A673 (cell line): ENCODE results near the gene RERE. TPM values are rescaled to one million over a fixed set of nuclear protein-coding genes. Genes with fewer than 3 reads are reported as not detected.

Experiments used
- BruUV-seq: library from RNA; stranded (reverse); fragments of 400-500 nt; replicated peaks from 2 replicates; lab custom pipeline; 2021; lab: Mats Ljungman, UMichigan
- CTCF ChIA-PET: fragments of 300-600 bp; sonication (Branson Sonifier 250); formaldehyde crosslinking; loops from one replicate; lab custom pipeline; 2022; ENCODE audit warnings: antibody characterized with exemption; lab: Charles Lee
- POLR2A ChIA-PET: fragments of 300-600 bp; sonication (Branson Sonifier 250); formaldehyde crosslinking; loops from one replicate; lab custom pipeline; 2022; ENCODE audit warnings: antibody characterized with exemption; ENCODE audit not compliant: low non-redundant PET; lab: Charles Lee
- DNase-seq: peaks from one replicate; pipeline ENCODE4 v3.0.0-alpha.2; 2015; ENCODE audit warnings: low spot score
- H3K27ac ChIP-seq: fragments of 200-600 bp; sonication (generic); 2 replicates; pipeline ENCODE4 v1.5.1; 2016; ENCODE audit warnings: mixed run types, low read depth, mild to moderate bottlenecking, mixed read lengths, antibody characterized with exemption, low read length; ENCODE audit not compliant: poor library complexity, severe bottlenecking
- H3K27me3 ChIP-seq: fragments of 200-600 bp; sonication (generic); replicated peaks from 2 replicates; pipeline ENCODE4 v1.6.1; 2017; ENCODE audit warnings: mixed run types, low read depth, mild to moderate bottlenecking, mixed read lengths, antibody characterized with exemption, low read length; ENCODE audit not compliant: insufficient read depth, poor library complexity
- H3K36me3 ChIP-seq: fragments of 200-600 bp; sonication (generic); 2 replicates; pipeline ENCODE4 v1.6.1; 2016; ENCODE audit warnings: mixed run types, mild to moderate bottlenecking, mixed read lengths, antibody characterized with exemption, low read length; ENCODE audit not compliant: insufficient read depth, poor library complexity, severe bottlenecking
- H3K4me1 ChIP-seq: fragments of 200-600 bp; sonication (generic); 2 replicates; pipeline ENCODE4 v1.6.1; 2017; ENCODE audit warnings: mixed run types, mild to moderate bottlenecking, mixed read lengths, antibody characterized with exemption, low read length; ENCODE audit not compliant: insufficient read depth, poor library complexity, severe bottlenecking
- H3K4me3 ChIP-seq: fragments of 200-600 bp; sonication (generic); 2 replicates; pipeline ENCODE4 v1.5.1; 2016; ENCODE audit warnings: low read depth, mixed run types, mild to moderate bottlenecking, mixed read lengths, low read length; ENCODE audit not compliant: poor library complexity, severe bottlenecking
- H3K9me3 ChIP-seq: fragments of 200-600 bp; sonication (generic); 2 replicates; pipeline ENCODE4 v1.6.1; 2016; ENCODE audit warnings: mixed run types, low read depth, mild to moderate bottlenecking, mixed read lengths, antibody characterized with exemption, low read length; ENCODE audit not compliant: poor library complexity, severe bottlenecking
- CTCF ChIP-seq: fragments of 300-800, 200-600 bp; sonication (generic); conservative IDR thresholded peaks from 2 replicates; pipeline ENCODE4 v1.5.1; 2017; ENCODE audit warnings: low read depth, mild to moderate bottlenecking, antibody characterized with exemption, low read length, moderate library complexity, mixed read lengths
- EZH2 ChIP-seq: fragments of 200-600 bp; sonication (generic); IDR thresholded peaks from 2 replicates; pipeline ENCODE4 v1.6.1; 2017; ENCODE audit warnings: borderline replicate concordance, low read depth, mild to moderate bottlenecking, mixed read lengths, antibody characterized with exemption, low read length; ENCODE audit not compliant: poor library complexity, severe bottlenecking
- intact Hi-C: fragments of 100-400 bp; cut with micrococcal nuclease; formaldehyde crosslinking; loops from one replicate; pipeline ENCODE4 v1.10.0; 2022; ENCODE audit not compliant: unreplicated experiment
- total RNA-seq: library from RNA; stranded (reverse); gene quantifications from 2 replicates; pipeline ENCODE4 v1.2.3, GENCODE V29; 2021

The RERE gene
- total RNA-seq, 1 experiment from 2014 or later, result 188 TPM

DNA sequence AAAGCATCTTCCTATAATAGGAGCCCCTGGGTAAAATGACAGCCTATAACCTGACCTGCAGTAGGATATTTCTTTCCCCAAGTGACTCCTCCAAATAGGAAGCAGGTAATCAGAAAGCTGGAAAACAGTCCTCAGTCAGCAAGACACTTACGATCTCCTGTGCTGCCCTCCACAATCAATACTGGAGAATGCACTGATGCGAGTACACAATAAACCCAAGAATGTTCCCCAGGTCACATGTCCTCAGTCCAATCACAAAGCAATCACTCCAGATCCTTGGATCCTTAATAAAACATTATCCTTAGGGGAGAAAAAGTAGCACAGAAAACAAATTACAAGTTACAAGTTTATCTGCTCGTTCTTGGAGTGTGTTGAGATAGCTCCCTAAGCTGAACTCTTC lies 266.4 kb downstream of the RERE start:
- DNase-seq, result no peak
- ChIA-PET CTCF (no interaction called here), POLR2A (no interaction called here)
- no peak for TF ChIP-seq EZH2
- no TSS peak for BruUV-seq
- Histone ChIP-seq H3K36me3 (peaks cover 33% of the 10 kb centered on the region), H3K27ac (no peak overlapping the region), H3K4me3 (no peak overlapping the region), H3K4me1 (peaks cover 15% of the 10 kb centered on the region), H3K9me3 (no peaks in the 10 kb centered on the region), H3K27me3 (no peaks in the 10 kb centered on the region)
- intact Hi-C loops, result no loop called here

DNA sequence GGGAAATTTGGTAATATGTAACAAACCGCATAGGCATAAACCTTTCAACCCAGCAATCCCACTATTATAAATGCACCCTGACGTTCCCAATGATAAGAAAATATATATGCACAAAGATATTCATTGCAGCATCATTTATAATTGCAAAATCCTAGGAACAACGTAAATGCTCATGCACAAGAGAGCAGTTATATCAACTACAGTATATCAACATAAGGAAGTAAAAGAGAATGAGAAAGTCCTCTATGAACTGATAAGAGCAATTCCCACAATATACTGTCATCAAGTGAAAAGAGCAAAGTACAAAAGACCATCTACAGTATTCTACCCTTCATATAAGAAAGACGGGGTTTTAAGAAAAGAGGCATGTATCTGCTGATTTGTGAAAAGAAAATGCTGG lies 269.6 kb downstream of the RERE start:
- ChIA-PET POLR2A (no interaction called here), CTCF (no interaction called here)
- no peak overlapping the region for H3K4me3 ChIP-seq
- H3K9me3 ChIP-seq, result peaks cover 4% of the 10 kb centered on the region
- TF ChIP-seq CTCF (no peak), EZH2 (no peak)
- no TSS peak for BruUV-seq
- peak overlapping the region; percentile 6 for H3K27ac ChIP-seq
- peaks cover 26% of the 10 kb centered on the region for H3K36me3 ChIP-seq
- no peaks in the 10 kb centered on the region for H3K27me3 ChIP-seq
- DNase-seq, result no peak
- intact Hi-C loops, result no loop called here
- H3K4me1 ChIP-seq, result peaks cover 11% of the 10 kb centered on the region

DNA sequence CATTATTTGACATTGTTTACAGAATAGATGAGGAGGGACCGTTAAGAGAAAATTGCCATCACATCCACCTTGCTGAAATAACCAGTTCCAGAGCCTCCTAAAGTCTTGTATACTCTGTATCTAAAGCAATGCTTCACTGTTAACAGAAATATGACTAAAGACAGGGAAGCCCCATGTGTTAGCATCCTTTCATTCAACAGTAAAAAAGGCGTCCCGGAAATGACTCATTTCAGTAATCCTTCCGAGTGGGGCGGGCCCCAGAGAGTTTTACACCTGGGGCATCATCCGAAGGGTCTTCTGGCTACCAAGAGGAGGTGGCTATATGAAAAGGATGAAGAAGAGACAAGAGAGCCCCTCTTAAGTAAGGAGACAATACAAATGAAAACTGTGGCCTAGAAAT lies 272.4 kb downstream of the RERE start:
- peaks cover 4% of the 10 kb centered on the region for H3K9me3 ChIP-seq
- no peak overlapping the region for H3K4me3 ChIP-seq
- peaks cover 27% of the 10 kb centered on the region for H3K36me3 ChIP-seq
- no TSS peak for BruUV-seq
- intact Hi-C loops, result no loop called here
- ChIA-PET CTCF (no interaction called here), POLR2A (no interaction called here)
- peak; percentile 91 for DNase-seq
- peaks cover 28% of the 10 kb centered on the region for H3K4me1 ChIP-seq
- peak overlapping the region; percentile 20 for H3K27ac ChIP-seq
- no peak for TF ChIP-seq EZH2
- no peak for TF ChIP-seq CTCF
- no peaks in the 10 kb centered on the region for H3K27me3 ChIP-seq

DNA sequence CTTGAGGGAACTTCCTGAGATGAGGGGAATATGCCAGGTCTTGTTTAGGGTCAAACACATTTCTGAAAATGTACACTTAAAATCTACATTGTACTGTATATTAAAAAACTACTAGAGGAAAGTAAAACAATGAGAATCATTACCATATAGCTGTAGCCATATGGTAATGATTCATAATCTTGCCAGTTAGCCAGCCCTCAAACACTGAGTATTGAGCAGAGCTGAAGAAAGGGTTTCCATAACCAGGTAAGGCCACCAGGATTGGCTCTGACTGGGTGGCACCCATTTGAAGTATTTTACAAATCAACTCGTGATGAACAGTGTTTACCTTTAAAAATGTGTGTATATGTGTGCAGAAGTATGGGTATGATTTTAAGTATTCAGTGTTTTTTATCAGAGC lies 272.8 kb downstream of the RERE start:
- peaks cover 28% of the 10 kb centered on the region for H3K4me1 ChIP-seq
- H3K36me3 ChIP-seq, result peaks cover 23% of the 10 kb centered on the region
- peaks cover 4% of the 10 kb centered on the region for H3K9me3 ChIP-seq
- no peaks in the 10 kb centered on the region for H3K27me3 ChIP-seq
- intact Hi-C loops, result no loop called here
- no peak for DNase-seq
- TF ChIP-seq CTCF (no peak), EZH2 (no peak)
- ChIA-PET POLR2A (no interaction called here), CTCF (no interaction called here)
- peak overlapping the region; percentile 20 for H3K27ac ChIP-seq
- H3K4me3 ChIP-seq, result no peak overlapping the region
- no TSS peak for BruUV-seq
